Stimulated activated CD8-positive, alpha-beta memory T cell treated with anti-CD3 and anti-CD28 coated beads, Interleukin-15, amount 100 ng/mL, for 24 hours (primary cell): ENCODE data around the gene FAM83B.
"Not testable (repeated sequence)": the region's sequence is repeated elsewhere in the genome, so short reads cannot be mapped to it uniquely, and the experiment has no call there.

ENCODE experiments used
- DNase-seq: peaks from one replicate; pipeline ENCODE4 v3.0.0-alpha.2; 2020; ENCODE audit warnings: low read depth

Gene FAM83B

GRCh38 chr6:54897462-54898189 lies 51.1 kb downstream of the FAM83B start:
- DNase-seq = no peak

- no peak for DNase-seq
Observed at GRCh38 chr6:54898767-54899166, 52.2 kb downstream of the FAM83B start.

GRCh38 chr6:54899442-54899841 lies 52.9 kb downstream of the FAM83B start:
- no peak for DNase-seq

GRCh38 chr6:54899986-54900385 lies 53.4 kb downstream of the FAM83B start:
- DNase-seq = no peak

- DNase-seq = no peak
Observed at GRCh38 chr6:54900666-54901065, 54.1 kb downstream of the FAM83B start.

GRCh38 chr6:54903884-54904283 lies 57.3 kb downstream of the FAM83B start:
- no peak for DNase-seq

GRCh38 chr6:54907355-54907754 lies 60.8 kb downstream of the FAM83B start:
- DNase-seq = no peak

GRCh38 chr6:54909184-54909583 lies 62.6 kb downstream of the FAM83B start:
- DNase-seq = no peak

- no peak for DNase-seq
Observed at GRCh38 chr6:54910431-54910884, 63.9 kb downstream of the FAM83B start.

GRCh38 chr6:54910921-54911320 lies 64.3 kb downstream of the FAM83B start:
- DNase-seq = no peak

GRCh38 chr6:54913211-54913610 lies 66.6 kb downstream of the FAM83B start:
- DNase-seq = no peak

- no peak for DNase-seq
Observed at GRCh38 chr6:54916858-54917257, 70.3 kb downstream of the FAM83B start.

GRCh38 chr6:54920628-54921027 lies 74.1 kb downstream of the FAM83B start:
- DNase-seq = no peak

GRCh38 chr6:54921891-54922290 lies 75.3 kb downstream of the FAM83B start:
- DNase-seq = no peak

- no peak for DNase-seq
Observed at GRCh38 chr6:54929245-54929909, 82.8 kb downstream of the FAM83B start.

GRCh38 chr6:54932622-54933021 lies 86.1 kb downstream of the FAM83B start:
- DNase-seq = no peak

- DNase-seq = no peak
Observed at GRCh38 chr6:54935739-54936138, 89.2 kb downstream of the FAM83B start.

- no peak for DNase-seq
Observed at GRCh38 chr6:54937371-54937770, 90.8 kb downstream of the FAM83B start.

- no peak for DNase-seq
Observed at GRCh38 chr6:54957698-54958097, 111.1 kb downstream of the FAM83B start.

GRCh38 chr6:54958446-54958845 lies 111.9 kb downstream of the FAM83B start:
- DNase-seq = no peak

GRCh38 chr6:54959820-54960219 lies 113.2 kb downstream of the FAM83B start:
- no peak for DNase-seq

- DNase-seq = not testable (repeated sequence)
Observed at GRCh38 chr6:54961372-54961771, 114.8 kb downstream of the FAM83B start.

- DNase-seq = no peak
Observed at GRCh38 chr6:54970337-54970736, 123.8 kb downstream of the FAM83B start.

- DNase-seq = no peak
Observed at GRCh38 chr6:54971825-54972224, 125.3 kb downstream of the FAM83B start.
